Cerebellar cortex (tissue), 1 donor: ENCODE data around the gene SDR42E1.

ENCODE experiments used
- DNase-seq: peaks from one replicate; pipeline ENCODE4 v3.0.0-alpha.2; 2015; ENCODE audit warnings: low spot score

Gene SDR42E1, protein sequence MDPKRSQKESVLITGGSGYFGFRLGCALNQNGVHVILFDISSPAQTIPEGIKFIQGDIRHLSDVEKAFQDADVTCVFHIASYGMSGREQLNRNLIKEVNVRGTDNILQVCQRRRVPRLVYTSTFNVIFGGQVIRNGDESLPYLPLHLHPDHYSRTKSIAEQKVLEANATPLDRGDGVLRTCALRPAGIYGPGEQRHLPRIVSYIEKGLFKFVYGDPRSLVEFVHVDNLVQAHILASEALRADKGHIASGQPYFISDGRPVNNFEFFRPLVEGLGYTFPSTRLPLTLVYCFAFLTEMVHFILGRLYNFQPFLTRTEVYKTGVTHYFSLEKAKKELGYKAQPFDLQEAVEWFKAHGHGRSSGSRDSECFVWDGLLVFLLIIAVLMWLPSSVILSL

DNA sequence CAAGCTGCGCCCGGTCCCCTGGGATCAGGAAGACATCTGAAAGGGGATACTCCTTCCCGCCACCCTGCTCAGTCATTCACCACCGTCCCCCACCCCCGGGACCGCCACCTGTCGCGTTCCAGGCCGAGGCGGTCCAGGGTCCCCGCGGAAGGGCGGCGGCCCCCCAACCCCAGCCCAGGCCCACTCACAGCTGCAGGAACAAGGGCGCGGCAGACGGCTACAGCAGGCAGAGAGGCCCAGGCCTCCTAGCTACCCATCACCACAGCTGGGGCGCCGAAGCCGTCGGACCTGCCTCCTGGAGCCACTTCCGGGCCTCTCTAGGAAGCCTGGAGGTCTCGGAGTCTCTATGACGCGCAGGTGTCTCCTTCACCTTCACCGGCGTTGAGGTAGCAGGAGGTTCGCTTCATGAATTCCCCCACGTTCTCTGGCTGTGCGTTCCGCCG is at the start of gene SDR42E1:
Gene SDR42E1 (minus strand): TSS at position 272 of the 443 bp plus-strand sequence. CDS start 10,612 bp downstream, outside the sequence.
- no peak for DNase-seq

DNA sequence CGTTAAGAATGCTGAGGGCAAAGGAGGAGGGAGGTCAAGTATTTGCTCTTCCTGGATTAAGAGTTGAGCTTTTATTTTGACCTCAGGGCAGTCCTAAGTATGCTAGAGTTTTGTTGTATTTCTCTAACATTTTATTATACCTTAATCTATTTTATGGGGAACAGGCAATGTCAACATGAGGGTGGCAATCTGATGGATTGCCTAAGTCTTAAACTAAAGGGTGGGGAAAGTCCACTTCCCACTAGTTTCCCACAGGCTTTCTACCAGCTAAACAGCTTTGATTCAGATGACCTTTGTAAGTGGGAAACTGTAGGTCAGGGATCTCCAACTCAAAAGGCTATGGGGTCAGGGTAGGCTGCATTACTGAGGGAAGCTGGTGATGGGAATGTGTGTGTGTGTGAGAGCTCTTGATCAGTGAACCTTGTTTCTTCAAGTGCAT is 48.7 kb upstream of the SDR42E1 start:
- no peak for DNase-seq

DNA sequence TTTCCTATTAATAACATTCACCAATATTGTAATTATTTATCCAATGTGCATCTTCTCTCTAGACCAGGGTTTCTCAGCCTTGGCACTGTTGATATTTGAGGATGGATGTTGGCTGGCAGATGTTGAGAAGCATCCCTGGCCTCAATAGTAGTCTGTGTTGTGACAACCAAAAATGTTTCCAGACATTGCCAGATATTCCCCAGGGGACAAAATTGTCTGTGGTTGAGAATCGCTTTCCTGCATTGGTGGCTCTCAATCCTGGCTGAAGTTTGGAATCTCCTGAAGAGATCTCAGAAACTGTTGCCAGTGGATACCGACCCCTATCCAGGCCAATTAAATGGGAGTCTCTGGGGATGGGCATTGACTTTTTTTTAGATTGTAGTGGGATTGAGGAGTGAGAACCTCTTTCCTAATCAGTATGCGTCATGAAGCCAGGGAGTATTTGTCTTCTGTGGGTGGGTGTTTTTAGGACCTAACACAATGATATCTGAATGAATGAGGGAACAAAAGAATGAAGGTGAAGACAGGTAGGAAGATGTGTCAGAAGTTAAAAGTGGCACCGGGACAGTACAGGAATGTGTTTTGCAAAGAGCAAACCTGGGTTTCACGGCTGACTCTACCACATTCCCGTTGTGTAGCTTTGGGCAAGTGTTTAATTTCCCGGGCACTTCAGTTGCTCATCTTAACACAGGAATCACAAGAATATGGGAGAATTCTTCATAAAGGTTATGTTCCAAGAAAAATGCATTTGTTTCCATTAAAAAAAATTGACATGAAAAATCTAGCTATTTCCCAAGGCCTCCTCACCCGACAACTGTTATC is 48.1 kb upstream of the SDR42E1 start:
- no peak for DNase-seq

DNA sequence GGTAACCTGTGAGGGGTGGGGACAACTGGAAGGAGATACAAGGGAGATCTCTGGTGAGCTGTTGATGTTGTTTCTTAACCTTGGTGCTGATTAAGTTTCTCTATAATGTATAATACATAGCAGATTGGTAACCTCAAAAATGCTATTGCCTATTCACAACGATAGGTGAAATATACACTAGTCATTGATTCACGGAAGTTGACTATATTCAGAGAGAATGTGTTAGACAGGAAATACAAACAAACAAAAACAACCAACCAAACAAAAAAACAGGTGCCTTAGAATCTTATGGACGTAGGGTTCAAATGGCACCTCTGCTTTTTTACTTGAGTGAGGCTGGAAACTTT is 45.3 kb upstream of the SDR42E1 start:
- DNase-seq, result no peak

- DNase-seq, result no peak
These were observed 44.7 kb upstream of the SDR42E1 start for GRCh38 chr16:82055728-82056549.

DNA sequence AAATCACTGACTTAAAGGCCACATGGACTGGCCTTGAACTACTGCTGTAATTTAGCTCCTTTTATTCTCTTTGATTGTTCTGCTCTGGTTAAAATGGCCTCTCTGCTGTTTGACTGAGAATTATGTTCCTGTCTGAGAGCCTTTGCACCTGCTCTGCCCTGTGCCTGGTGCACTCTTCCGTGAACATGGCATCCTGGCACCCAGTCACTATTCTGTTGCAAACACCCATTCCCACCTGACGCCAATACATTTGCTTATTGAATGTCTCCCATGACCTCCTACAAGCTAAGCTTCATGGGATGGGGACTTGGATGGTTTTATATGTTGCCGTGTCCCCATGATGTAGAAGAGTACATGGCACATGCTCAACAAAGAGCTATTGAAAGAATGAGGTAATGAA is 43.8 kb upstream of the SDR42E1 start:
- no peak for DNase-seq

DNA sequence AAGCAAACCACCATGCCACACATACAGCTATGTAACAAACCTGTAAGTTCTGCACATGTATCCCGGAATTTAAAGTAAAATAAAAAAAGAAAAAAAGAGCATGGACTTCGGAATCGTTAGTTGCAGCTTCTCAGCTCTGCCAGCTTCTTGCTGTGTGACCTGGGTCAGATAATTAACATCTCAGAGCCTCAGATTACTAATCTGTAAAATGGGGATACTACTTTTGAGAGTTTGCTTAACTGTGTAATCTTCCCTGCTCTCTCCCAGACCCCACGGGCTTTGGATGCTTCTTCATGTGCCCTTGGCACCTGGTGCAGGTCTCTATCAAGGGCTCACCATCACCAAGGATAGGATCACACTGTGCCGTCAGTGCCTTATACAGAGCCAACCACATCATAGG is 40.4 kb upstream of the SDR42E1 start:
- no peak for DNase-seq

DNA sequence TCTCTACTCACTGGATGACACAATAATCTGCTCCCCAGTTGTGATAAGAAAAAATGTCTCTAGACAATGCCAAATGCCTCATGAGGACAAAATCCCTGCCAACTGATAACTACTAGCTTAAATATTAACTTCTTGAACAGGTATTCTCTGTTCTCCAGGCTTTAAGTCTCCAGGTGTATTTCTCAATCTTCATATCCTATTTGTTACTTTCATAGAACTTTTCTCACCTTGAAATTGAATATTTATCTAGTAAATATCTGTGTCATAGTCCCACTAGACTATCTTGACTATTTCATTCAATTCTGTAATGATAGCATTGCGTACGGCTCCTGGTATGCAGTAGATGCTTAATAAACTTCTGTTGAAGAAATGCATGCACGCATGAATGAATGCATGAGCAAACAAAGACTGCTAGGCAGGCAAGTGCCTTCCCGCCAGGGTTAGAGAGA is 39.7 kb upstream of the SDR42E1 start:
- DNase-seq, result no peak

DNA sequence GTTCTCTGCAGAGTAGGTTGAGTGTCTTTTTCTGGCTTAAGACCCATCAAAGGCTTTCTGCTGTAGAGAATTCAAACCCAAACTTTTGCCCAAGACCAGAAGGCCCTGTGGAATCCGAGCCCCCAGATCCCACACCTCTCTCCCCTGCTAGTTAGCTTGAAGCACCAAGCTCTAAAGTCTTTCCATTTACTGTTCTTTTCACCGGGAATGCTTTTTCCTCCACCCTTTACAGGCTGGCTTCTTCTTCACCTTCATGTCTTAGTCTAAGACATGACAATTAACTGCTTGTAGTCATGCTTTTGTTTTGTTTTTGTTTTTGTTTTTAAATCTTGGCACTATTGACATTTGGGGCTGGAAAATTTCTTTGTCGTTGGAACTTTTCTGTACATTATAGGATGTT is 39.2 kb upstream of the SDR42E1 start:
- DNase-seq, result no peak

GRCh38 chr16:82049484-82049883 is 38.2 kb upstream of the SDR42E1 start:
- DNase-seq, result no peak

DNA sequence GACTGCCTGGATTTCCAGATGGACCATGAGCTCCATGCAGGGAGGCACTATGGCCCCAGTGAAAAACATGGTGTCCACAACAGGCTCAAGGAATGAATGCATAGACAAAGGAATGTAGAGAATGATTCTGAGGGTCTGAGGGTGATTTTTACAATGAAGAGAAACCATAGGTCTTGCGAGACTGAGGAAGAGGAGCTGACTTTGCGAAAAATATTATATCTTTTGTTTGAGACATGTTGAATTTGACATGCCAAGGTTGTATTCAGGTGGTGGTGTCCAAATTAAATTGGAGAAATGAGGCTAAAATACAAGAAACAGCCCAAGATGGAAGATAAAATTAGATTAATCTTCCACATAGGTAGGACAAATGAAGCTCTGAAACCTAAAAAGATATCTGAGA is 36.5 kb upstream of the SDR42E1 start:
- DNase-seq, result no peak

DNA sequence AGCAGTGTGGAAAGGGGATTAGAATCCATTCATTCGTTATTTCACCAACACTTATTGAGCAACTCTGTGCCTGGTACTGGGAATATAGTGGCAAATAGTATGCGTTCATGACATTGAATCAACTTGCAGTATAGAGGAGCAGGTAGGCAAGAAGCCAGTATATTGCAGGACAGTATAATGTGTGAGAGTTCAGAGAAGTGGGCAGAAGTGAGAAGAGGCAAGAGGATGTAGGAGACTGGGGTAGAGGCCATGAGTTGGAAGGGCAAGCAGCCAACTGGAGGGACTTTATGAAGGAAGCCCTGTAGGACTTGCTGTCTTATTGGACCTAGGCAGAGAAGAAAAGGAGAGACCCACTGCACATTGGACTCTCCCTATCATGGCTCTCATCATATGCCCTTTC is 36.1 kb upstream of the SDR42E1 start:
- DNase-seq, result no peak

DNA sequence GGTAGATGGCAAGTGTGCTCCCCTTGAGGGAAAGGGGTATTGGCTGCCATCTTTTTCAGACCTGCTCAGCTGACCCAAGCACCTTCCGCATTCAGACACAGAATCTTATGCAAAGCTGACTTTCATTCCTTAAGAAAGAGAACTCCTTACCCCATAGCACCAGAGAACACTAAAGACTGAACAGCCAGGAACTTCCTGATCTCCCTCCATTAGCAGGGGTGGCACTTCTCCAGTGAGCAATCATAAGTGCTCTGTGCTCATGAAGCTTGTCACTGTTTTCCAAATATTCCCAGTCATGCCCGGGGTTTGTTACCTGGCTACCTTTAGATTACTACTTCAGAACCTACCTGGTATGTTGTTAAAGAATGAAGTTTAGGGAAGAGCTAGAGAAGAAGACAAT is 35.7 kb upstream of the SDR42E1 start:
- DNase-seq, result no peak

DNA sequence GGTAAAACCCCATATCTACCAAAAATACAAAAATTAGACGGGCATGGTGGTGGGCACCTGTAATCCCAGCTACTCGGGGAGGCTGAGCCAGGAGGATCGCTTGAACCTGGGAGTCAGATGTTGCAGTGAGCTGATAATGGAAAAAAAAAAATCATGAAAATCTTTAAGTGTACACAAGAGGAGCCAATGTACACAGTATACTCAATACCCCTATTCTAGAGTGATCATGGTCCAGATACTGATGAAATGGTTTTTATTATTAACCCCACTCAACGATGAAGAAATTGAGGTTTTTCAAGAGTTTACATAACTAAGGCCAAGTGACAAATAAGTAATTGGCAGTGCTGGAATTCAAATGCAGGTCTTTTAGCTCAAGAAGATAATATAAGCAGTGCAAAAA is 35.3 kb upstream of the SDR42E1 start:
- DNase-seq, result no peak

DNA sequence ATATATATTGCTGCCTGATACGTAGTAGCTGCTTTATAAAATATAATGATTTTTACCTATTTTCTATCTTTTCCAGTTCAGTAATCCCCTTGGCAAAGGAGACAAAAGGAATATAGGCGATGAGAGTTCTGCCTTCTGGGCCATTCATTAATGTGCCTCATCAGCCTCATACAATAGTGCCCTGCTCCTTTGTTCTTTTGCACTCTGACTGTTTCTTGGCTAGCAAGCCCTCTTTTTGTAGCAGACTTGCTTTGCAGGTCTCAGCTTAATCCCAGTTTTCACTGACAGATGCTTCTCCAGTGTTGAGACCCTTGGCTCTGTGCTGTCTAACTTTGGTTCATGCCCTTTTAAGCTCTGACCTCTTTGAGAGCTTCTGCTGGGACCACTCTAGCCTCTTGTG is 34.2 kb upstream of the SDR42E1 start:
- no peak for DNase-seq

DNA sequence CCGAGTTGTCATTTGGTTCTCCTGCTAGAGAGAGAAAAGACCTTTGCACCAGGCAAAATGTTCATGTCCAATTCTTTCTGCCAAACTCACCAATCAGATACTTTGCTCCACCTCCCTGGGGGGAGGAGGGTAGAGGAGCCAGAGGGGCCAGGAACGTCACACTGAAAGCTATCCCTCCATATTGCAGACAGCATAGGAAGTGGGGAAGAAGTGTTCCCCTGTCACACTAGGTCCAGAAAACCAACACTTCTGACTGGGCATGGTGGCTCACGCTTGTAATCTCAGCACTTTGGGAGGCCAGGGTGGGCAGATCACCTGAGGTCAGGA is 33.3 kb upstream of the SDR42E1 start:
- no peak for DNase-seq

DNA sequence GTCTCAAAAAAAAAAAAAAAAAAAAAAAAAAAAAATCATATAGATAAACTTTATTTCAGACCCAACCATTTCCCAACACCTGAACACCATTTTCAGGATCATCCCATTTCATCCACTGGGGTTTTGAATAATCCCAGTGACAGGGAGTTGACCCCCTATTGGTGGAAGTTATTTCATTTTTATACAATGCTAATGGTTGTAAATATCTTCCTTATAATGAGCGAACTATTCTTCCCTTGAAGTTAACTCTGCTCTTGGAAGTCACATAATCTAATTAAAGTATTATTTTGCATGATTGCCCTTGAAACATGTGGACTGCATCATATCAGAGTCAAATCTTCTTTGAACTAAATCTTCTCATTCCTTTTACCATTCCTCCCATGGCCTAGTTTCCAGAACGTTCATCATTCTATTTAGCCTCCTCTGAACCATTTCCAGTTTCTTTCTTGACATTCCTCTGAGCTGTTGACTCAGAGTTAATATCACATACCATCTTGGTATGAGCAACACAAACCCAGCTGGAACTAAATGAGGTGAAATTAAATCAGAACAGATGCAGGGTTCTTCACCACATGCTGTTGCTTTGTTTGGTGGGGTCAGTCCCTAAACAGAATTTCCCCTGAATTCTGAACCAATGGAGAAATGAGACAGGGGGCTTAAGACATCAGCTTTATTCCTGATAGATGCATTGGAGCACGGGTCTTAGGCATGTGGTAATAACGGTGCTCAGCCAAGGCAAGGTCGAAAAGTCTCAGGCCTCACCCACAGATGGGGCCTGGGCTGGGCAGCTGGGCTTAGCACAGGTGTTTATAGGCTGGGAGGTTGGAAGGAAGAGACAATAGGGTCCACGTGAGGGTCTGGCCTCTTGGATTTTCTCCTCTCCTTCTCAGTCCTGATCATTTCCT is 32.7 kb upstream of the SDR42E1 start:
- DNase-seq, result no peak

- DNase-seq, result no peak
These were observed 31.6 kb upstream of the SDR42E1 start for GRCh38 chr16:82042846-82043245.

GRCh38 chr16:82042144-82042543 is 30.9 kb upstream of the SDR42E1 start:
- DNase-seq, result no peak

- DNase-seq, result no peak
These were observed 30.3 kb upstream of the SDR42E1 start for GRCh38 chr16:82041542-82041941.

DNA sequence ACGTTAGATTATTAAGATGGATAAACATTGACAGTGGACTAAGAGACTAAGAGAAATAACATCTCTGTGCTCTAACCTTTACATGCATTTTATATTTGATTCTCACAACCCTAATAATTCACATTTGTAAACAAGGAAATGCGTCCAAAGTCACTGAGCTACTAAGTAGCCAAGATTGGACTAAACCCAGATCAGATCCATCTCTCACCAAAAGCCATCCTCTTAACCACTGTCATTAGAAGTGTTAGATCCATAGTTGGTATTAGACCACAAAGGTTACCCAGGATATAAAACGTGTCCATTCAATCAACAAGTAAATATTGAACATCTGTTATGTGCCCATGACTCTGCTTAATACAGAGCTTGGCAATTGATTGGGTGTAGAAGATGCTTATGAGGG is 29.0 kb upstream of the SDR42E1 start:
- no peak for DNase-seq
